Measurements from ENCODE around the gene PKD2. TPM values are rescaled to one million over a fixed set of nuclear protein-coding genes. Genes with fewer than 3 reads are reported as not detected.

Gene PKD2
- total RNA-seq, 2 donors from 2014 or later = 254 to 259 TPM

GRCh38 chr4:88063634-88064296, 56.3 kb downstream of the PKD2 start:
- Histone ChIP-seq H3K27me3 (replicated peaks; ENCODE audit: insufficient read depth) (no peaks in the 10 kb centered on the region), H3K27ac (no peak overlapping the region), H3K9me3 (no peaks in the 10 kb centered on the region), H3K4me3 (no peak overlapping the region), H3K4me1 (ENCODE audit: control insufficient read depth in 1 of 2, low read depth in 2 of 2) (no peaks in the 10 kb centered on the region), H3K36me3 (peaks cover 63% of the 10 kb centered on the region)
- no peak for TF ChIP-seq CTCF (IDR thresholded peaks at IDR 0.05)
- ATAC-seq (ENCODE audit: insufficient number of reproducible peaks, low FRiP score, low read depth) (no peak), DNase-seq (ENCODE audit: low spot score) (no peak)

GRCh38 chr4:88064410-88064809, 57.0 kb downstream of the PKD2 start:
- no peak overlapping the region for H3K4me3 ChIP-seq
- peaks cover 61% of the 10 kb centered on the region for H3K36me3 ChIP-seq

DNA sequence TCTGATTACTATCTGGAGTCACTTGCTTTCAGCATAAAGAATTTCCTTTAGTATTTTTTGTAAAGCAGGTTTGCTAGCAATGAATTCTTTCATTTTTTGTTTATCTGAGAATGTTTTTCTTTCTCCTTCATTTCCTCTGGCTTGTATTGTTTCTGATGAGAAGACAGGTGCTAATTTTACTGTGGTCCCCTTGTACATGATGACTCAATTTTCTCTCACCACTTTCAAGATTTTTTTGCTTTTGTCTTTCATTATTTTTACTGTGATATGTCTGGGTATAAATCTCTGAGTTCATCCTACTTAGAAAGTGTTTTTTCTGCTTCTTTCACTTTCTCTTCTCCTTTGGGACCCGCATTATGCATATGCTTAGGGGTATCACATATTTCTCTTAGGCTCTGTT, 62.6 kb downstream of the PKD2 start:
- H3K27ac ChIP-seq = no peak overlapping the region
- no peaks in the 10 kb centered on the region for H3K27me3 ChIP-seq (replicated peaks; ENCODE audit: insufficient read depth)
- ATAC-seq (ENCODE audit: insufficient number of reproducible peaks, low FRiP score, low read depth) = no peak
- H3K36me3 ChIP-seq = peaks cover 74% of the 10 kb centered on the region
- H3K4me1 ChIP-seq (ENCODE audit: control insufficient read depth in 1 of 2, low read depth in 2 of 2) = no peaks in the 10 kb centered on the region
- H3K9me3 ChIP-seq = no peaks in the 10 kb centered on the region
- TF ChIP-seq CTCF (IDR thresholded peaks at IDR 0.05) = no peak
- DNase-seq (ENCODE audit: low spot score) = no peak
- no peak overlapping the region for H3K4me3 ChIP-seq

More at GRCh38 chr4:88064410-88064809, 57.0 kb downstream of the PKD2 start:
- H3K27me3 ChIP-seq (replicated peaks; ENCODE audit: insufficient read depth) = no peaks in the 10 kb centered on the region
- ATAC-seq (ENCODE audit: insufficient number of reproducible peaks, low FRiP score, low read depth) (no peak), DNase-seq (ENCODE audit: low spot score) (no peak)
- H3K9me3 ChIP-seq = no peaks in the 10 kb centered on the region
- H3K4me1 ChIP-seq (ENCODE audit: control insufficient read depth in 1 of 2, low read depth in 2 of 2) = no peaks in the 10 kb centered on the region
- H3K27ac ChIP-seq = no peak overlapping the region
- TF ChIP-seq CTCF (IDR thresholded peaks at IDR 0.05) = no peak

DNA sequence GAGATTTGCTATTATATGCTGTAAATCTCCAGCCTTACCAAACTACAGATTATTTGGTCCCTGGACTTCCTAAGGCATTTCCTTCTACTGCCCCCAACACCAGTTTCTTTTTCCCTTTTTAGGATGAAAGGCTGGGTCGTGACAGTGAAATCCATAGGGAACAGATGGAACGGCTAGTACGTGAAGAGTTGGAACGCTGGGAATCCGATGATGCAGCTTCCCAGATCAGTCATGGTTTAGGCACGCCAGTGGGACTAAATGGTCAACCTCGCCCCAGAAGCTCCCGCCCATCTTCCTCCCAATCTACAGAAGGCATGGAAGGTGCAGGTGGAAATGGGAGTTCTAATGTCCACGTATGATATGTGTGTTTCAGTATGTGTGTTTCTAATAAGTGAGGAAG, 67.9 kb downstream of the PKD2 start:
- Histone ChIP-seq H3K27me3 (replicated peaks; ENCODE audit: insufficient read depth) (no peaks in the 10 kb centered on the region), H3K4me3 (no peak overlapping the region), H3K4me1 (ENCODE audit: control insufficient read depth in 1 of 2, low read depth in 2 of 2) (no peaks in the 10 kb centered on the region), H3K27ac (no peak overlapping the region), H3K36me3 (peaks cover 55% of the 10 kb centered on the region), H3K9me3 (no peaks in the 10 kb centered on the region)
- TF ChIP-seq CTCF (IDR thresholded peaks at IDR 0.05) = no peak
- no peak for DNase-seq (ENCODE audit: low spot score)
- no peak for ATAC-seq (ENCODE audit: insufficient number of reproducible peaks, low FRiP score, low read depth)

GRCh38 chr4:88077911-88078524, 70.6 kb downstream of the PKD2 start:
- Histone ChIP-seq H3K4me1 (ENCODE audit: control insufficient read depth in 1 of 2, low read depth in 2 of 2) (no peaks in the 10 kb centered on the region), H3K36me3 (peaks cover 34% of the 10 kb centered on the region), H3K9me3 (no peaks in the 10 kb centered on the region), H3K27me3 (replicated peaks; ENCODE audit: insufficient read depth) (no peaks in the 10 kb centered on the region), H3K4me3 (no peak overlapping the region), H3K27ac (no peak overlapping the region)
- ATAC-seq (ENCODE audit: insufficient number of reproducible peaks, low FRiP score, low read depth) (no peak), DNase-seq (ENCODE audit: low spot score) (no peak)
- no peak for TF ChIP-seq CTCF (IDR thresholded peaks at IDR 0.05)
